ENCODE measurements around the gene RBM20.

- peak; percentile 39; the same call in 1 of the 2 replicates for TF ChIP-seq CEBPG (CRISPR knock-in tag; IDR thresholded peaks at IDR 0.05)
- TF ChIP-seq GABPB1 (CRISPR knock-in tag; IDR thresholded peaks at IDR 0.05), result no peak
- no peak for TF ChIP-seq USF2 (IDR thresholded peaks at IDR 0.05; ENCODE audit: low read depth, low read length)
- no peak; the same call in 1 of the 2 replicates for TF ChIP-seq USF2 (CRISPR knock-in tag; IDR thresholded peaks at IDR 0.05; ENCODE audit: borderline replicate concordance)
- TF ChIP-seq EP300 (IDR thresholded peaks at IDR 0.05; ENCODE audit: low read depth in 2 of 2, low read length in 2 of 2), result no peak
- no peak for TF ChIP-seq EP300 (CRISPR knock-in tag; IDR thresholded peaks at IDR 0.05; ENCODE audit: borderline replicate concordance)
Observed at GRCh38 chr10:110802551-110803238, 158.6 kb downstream of the RBM20 start.
